Smooth muscle cell of the brain vasculature (primary cell): ENCODE data around the gene ARL2.

Experiments used
- DNase-seq: peaks from one replicate; pipeline ENCODE4 v3.0.0-alpha.2; 2012; ENCODE audit warnings: low read depth, low spot score

ARL2 gene

DNA sequence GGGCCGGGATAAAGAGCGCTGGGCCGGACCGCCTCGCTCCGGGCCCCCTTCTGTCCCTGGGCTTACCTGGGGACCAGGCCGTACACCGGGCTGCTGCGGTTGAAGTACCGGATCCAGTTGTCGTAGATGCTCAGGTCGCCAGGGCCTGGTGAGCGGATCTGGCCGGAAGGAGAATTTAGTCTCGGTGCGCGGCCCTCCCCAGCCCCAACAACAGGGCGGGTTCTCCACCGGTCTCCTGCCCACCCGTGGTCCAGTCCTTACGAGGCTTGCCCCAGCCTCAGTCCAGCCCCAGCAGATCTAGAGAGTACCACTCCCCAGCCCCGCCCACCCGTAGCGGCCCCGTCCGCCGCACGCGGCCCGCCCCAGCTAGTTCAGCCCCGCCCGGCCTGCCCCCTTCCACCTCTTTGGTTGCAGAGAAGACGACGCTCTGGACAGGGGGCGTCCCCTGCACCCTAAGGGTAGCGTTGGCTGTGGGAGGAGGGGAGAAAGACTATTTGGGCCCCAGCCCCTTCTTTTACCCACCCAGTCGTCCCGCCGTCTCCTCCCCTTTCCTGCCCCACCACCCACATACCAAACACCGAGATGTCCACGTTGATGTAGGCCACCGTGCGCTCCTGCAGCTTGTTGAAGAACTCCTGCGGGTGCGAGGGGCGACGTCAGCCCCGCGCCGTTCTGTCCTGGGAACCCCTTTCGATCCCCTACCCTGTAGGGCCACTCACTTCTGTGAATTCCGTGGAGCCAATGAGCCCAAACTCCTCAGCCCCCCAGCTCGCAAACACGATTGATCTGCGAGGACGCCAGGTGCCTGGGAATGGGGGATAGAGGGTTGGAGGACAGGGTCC is 33.8 kb downstream of the ARL2 start:
- DNase-seq: no peak

GRCh38 chr11:65051398-65051858 is 37.5 kb downstream of the ARL2 start:
- no peak for DNase-seq

GRCh38 chr11:65053827-65054508 is 40.0 kb downstream of the ARL2 start:
- DNase-seq: no peak

- DNase-seq: no peak
Observed at GRCh38 chr11:65055538-65055937, 41.6 kb downstream of the ARL2 start.

DNA sequence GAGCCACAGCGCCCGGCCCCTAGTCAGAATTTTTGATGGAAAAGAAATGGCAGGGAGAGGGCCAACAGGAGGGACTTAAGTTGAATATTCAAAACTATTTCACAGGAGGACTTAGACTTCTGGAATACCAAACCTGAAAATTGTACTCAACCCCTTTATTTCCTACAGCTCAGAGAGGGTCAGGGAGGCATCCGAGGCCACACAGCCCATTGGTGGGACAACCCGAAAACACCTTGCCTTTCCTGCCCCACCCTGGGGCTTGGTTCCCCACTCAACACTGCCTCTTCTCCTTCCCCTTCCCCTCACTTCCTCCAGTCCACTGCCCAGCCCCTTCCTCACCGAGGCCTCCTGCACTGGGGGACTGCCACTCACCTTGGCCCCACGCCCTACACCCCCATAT is 43.0 kb downstream of the ARL2 start:
- DNase-seq: no peak

DNA sequence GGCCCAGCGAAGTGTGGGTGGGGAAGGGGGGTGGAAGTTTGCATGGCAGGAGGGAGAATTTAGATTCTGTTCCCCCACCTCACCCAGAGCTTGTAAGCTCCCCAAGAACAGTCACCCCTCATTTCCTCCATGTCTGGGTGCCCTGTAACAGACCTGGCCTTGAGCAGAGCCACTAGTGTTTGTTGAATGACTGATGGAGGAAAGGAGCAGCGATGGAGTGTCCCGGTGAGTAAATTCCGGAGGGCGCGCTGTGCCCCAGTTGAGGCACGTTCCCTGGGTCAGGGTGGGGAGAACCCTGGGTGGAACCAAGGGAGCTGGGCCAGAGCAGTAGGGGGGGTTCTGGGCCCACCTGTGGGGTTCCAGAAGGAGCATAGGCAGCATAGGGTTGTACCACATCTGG is 43.6 kb downstream of the ARL2 start:
- DNase-seq: no peak

DNA sequence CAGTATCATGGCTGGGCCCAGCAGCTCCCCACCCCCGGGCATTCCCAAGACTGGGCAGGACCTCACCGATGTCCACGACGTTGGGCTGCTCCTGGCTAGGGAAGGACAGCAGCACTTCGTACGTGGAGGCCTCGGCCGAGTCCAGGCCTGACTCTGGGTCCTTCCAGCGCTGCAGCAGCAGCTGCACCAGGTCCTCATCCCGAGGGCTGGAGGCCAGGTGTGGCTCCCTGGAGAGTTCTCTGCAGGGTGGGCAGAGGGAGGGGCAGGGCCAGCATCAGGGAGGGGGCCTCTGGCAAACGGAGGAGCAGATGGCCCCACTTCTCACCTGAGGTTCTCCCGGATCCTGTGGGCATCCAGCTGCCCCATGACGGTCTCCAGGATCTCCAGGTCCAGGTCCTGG is 44.1 kb downstream of the ARL2 start:
- no peak for DNase-seq

DNA sequence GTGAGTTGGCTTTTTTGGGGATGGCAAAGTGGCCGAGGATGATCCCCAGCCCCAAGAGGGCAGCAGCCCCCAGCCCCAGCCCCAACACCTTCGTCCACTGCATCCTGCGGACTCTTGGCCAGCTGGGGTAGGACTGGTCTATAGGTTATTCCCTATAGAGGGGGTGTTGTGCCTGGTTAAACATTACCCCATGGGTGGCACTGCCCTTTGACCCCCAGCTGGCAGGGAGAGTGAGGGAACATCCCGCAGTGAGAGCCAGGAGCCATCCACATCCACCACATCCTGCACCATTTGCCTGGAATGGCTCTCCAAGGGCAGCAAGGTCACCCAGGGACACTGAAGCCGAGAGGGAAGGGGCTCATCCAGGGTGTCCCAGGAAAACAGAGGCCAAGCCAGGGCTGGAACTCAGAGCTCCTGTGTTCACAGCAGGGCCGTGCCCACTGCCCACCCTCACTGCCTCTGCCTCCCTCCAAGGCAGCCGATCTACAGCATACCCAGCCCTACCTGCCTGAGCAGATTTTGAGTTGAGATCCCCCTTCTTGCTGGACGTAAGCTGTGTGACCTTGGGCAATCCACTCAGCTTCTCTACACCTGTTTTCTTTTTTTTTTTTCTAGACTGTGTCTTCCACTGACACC is 44.6 kb downstream of the ARL2 start, which contains the start of gene NAALADL1:
NAALADL1 (minus strand) TSS at position 135 of the 636 bp plus-strand sequence; CDS start at position 103, 32 bp downstream.
- DNase-seq: no peak

DNA sequence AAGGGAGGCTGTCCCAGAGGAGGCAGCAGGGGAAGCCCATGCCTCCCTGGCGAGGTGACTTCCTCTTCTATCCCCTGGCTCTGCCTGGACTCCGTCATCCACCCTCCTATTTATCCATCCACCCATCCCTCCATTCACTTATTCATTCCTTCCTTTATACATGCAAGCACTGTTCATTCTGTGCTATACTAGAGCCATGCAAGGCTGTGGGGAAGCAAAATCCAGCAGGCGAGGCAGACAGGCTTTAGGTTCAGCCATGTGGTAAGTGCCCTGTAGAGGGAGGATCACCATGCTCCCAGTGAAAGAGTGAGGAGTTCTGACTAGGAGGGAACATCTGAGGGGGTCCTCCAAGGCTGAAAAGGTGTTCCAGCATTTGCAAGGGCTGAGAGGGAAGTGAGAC is 45.6 kb downstream of the ARL2 start:
- no peak for DNase-seq

- DNase-seq: no peak
Observed at GRCh38 chr11:65059959-65060824, 46.2 kb downstream of the ARL2 start.

- DNase-seq: no peak
Observed at GRCh38 chr11:65060913-65061408, 47.0 kb downstream of the ARL2 start.

DNA sequence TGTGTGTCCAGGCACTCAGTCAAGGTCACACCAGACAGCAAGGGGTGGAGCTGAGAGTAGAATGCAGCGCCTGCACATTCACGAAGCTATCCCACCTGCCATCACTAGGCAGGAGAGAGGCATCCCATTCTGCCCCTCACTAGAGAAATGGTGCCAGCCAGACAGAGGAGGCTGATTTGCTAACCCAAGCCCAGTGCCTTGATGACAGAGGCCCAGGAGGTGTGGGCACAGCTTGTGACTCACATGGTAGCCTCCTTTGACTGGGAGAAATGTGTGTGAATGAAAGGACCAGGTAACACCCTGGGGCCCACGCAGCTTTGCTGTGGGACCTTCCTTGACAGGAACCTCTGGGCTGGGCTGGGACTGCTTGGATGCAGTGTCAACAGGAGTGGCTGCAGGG is 49.6 kb downstream of the ARL2 start:
- DNase-seq: no peak

GRCh38 chr11:65064847-65065240 is 50.9 kb downstream of the ARL2 start:
- DNase-seq: no peak

DNA sequence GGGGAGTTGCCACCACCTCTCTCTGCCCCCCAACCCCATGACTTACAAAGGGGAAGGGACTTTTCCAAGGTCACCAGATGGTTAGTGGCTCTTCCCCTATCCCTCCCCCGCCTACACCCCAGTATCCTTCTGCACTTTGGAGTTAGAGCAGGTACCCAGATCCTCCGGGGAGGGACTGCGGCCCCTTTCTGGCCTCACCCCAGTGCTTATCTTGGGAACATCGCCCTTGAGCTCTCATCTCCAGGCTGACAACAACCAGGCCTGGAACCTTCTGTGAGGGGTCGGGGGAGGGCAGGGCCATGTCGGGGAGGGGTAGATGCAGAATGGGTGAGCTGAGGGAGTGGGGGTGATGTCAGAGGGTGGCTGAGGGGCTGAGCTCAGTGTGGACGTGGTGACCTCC is 51.9 kb downstream of the ARL2 start:
- DNase-seq: no peak

DNA sequence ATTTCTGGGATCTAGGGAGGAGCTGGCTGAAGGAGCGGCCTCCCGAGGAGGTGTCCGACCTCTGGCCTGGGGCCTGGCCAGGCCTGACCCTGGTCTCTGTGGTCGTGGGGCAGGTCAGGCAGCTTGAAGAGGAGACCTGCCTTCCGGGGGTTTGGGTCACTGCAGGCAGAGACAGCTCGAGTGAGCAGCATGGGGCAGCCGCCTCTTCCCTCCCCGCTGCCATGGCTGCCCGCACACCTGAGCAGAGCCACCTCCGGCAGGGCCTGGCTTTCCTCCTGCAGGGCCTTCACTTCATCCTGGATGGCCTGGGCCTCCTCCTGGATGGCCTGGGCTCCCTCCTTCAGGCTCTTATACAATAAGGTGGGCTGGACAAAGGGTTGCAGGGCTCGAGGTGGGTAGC is 52.4 kb downstream of the ARL2 start:
- DNase-seq: no peak

DNA sequence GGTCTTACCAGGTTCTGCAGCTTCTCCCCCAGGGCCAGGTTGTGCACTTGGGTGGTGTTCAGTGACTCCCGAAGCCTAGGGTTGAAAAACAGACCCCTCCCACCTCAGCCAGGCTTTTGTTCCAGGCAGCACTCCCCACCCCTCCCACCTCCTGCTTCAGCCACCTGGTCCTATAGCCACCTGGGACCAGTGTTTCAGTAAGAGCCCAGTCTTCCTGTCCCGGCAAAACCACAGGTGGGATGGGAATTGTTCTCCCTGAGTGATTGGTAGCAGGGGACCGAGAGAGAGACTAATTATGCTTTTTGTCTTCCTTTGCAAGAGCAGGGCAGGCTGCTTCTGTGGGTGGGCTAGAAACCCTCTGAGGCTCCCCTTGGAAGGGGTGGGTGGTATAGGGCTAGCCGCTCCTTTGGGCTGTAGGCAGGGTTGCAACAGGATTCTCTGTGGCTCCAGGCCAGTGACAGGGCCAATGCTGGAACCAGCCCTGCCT is 52.9 kb downstream of the ARL2 start:
- DNase-seq: no peak

GRCh38 chr11:65067446-65067845 is 53.5 kb downstream of the ARL2 start:
- no peak for DNase-seq

DNA sequence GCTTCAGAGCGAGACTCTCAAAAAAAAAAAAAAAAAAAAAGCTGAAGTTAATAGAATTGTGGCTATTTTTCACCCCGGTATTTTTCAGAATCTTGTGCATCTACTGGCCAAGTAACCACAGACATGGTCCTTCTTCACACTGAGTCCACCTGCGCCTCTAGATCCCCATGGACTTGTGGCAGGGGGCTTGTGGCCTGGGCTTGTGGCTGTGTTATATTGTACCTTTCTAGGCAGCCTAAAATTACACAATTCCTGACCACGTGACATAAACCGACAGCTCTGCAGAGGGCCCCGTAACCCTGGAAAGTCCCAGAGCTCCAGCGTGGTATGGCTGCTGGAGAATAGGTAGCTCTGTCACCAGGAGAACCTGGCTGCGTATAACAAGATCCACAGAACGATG is 55.3 kb downstream of the ARL2 start:
- DNase-seq: no peak
